ENCODE measurements around the gene RAB6B. TPM values are rescaled to one million over a fixed set of nuclear protein-coding genes. Genes with fewer than 3 reads are reported as not detected.

RAB6B gene
- total RNA-seq, 6 experiments from 2014 or later, result 0.09 to 0.60 (median 0.36) TPM

DNA sequence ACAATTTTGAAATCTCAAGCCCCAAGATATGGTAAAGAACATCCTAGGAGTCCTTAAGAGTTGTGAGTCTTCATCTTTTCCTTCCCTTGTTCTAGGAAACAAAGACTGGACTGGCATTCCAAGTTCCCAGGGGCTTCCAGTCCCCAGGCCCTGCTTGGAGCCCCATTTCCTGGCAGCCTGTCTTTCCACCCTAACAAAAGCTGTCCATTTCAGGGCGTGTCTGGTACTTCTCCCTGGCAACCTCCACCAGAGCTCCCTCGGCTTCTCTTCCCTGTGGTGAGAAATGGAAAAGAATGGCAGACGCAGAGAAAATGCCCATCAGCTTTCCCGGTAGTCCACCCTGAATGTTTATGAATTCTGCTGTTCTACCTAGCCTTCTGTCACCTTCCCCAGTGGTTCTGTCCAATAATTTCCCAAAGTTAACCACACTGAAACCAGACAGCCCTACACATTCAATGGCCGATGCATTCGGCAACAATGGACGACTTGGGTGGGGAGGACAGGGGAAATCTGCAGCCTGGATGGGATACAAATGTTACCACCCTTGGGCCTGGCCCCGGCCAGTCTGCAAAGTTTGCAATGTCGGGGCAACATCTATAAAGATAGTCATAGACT, 6.8 kb downstream of the RAB6B start:
- H3K27me3 ChIP-seq, result no peaks in the 10 kb centered on the region

DNA sequence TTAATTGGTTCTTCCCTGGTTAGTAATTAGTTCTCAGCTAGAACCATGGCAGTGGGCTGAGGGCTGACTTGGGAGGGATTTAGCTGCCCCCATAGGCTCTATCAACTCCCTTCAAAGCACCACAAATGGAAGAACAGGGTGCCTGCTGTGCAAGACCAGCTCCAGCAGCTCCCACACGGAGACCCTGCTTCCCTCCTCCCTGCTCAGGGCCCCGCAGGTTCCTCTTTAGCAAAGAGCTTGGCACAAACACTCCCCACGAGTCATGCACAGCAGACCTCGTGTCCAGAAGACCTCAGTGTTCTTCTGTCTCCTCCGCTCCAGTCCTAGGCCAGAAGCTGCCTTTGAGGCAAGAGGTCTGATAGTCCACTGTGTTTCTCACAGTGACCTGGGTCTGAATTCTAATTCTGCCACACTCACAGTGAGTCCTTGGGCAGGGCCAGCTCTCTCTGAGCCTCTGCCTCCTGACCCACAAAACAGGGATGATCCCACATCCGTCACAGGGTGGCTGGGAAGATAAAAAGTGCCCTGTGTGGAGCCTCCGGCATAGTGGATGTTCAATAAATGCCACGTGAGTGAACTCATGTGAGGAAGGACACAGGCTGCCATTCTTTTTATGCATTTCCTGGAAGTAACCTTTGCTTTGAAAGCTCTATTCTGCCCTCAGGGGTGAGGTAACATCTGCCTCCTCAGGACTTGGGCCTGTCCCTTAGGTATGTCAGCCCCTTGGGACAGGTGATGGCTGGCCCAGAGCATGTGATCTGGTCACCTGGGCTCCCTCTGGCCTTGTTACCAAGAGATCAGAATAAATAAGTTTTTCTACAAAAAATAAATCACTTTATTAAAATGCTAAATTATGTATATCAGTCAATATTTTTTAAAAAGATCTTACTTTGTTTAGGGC, 7.6 kb downstream of the RAB6B start:
- Histone ChIP-seq H3K4me3 (no peak overlapping the region), H3K27ac (no peak overlapping the region), H3K9me3 (no peaks in the 10 kb centered on the region), H3K27me3 (no peaks in the 10 kb centered on the region), H3K36me3 (no peaks in the 10 kb centered on the region), H3K4me1 (no peaks in the 10 kb centered on the region)
- no peak for TF ChIP-seq CTCF (IDR thresholded peaks at IDR 0.05)
- TF ChIP-seq POLR2A (IDR thresholded peaks at IDR 0.05), result no peak
- DNase-seq (no peak), ATAC-seq (no peak)
- WGBS (ENCODE audit: insufficient coverage, low coverage, low lambda C conversion rate, missing lambda C conversion rate), result 60% methylated on average over 6 of the region's 8 CpGs
- intact Hi-C loops (cut with DNase I), result no loop called here

More for the DNA sequence above, 6.8 kb downstream of the RAB6B start:
- Histone ChIP-seq H3K4me3 (no peak overlapping the region), H3K27ac (no peak overlapping the region), H3K4me1 (no peaks in the 10 kb centered on the region), H3K36me3 (no peaks in the 10 kb centered on the region), H3K9me3 (no peaks in the 10 kb centered on the region)
- WGBS (ENCODE audit: insufficient coverage, low coverage, low lambda C conversion rate, missing lambda C conversion rate), result 85% methylated on average over 8 of the region's 9 CpGs
- DNase-seq (no peak), ATAC-seq (no peak)
- no peak for TF ChIP-seq POLR2A (IDR thresholded peaks at IDR 0.05)
- no peak for TF ChIP-seq CTCF (IDR thresholded peaks at IDR 0.05)
- intact Hi-C loops (cut with DNase I), result no loop called here

- no peaks in the 10 kb centered on the region for H3K4me1 ChIP-seq
- no peaks in the 10 kb centered on the region for H3K27me3 ChIP-seq
- no peak overlapping the region for H3K27ac ChIP-seq
- intact Hi-C loops (cut with DNase I), result no loop called here
- 67% methylated on average over 3 of the region's 4 CpGs for WGBS (ENCODE audit: insufficient coverage, low coverage, low lambda C conversion rate, missing lambda C conversion rate)
- ATAC-seq (no peak), DNase-seq (no peak)
- H3K36me3 ChIP-seq, result no peaks in the 10 kb centered on the region
- no peak for TF ChIP-seq POLR2A (IDR thresholded peaks at IDR 0.05)
- no peak for TF ChIP-seq CTCF (IDR thresholded peaks at IDR 0.05)
- H3K9me3 ChIP-seq, result no peaks in the 10 kb centered on the region
- H3K4me3 ChIP-seq, result no peak overlapping the region
These were observed 8.4 kb downstream of the RAB6B start for GRCh38 chr3:133887074-133887802.

DNA sequence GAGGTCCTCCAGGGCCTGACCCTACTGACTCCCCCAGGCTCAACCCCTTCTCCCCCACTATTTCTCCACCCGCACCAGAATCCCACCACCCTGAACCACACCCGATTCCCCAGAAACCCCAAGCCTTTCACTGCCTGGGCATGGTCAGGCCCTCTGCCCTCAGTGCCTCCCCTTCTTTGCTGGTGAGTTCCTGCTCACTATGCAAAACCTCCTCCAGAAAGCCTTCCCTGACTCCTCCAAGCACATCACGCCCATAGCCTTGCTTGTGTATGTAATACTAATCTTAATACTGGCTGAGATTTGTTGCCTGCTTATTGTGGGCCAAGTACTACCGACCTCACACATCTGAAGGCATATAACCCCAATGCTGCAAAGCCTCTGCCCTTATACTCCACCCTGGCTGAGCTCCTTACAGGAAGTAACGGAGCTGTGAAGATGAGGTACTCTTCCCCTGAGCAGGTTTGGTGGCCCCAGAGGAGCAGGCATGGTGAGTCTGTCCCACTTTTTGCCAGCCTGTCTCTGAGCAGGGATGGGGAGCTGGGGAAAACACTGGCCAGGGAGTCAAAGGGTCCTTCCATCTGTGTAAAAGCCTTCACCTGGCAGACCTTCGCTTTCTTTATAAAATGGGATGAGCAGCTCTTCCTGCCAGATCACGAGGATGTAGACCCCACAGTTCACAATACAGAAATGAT, 9.5 kb downstream of the RAB6B start:
- Histone ChIP-seq H3K36me3 (no peaks in the 10 kb centered on the region), H3K27ac (no peak overlapping the region), H3K9me3 (no peaks in the 10 kb centered on the region), H3K27me3 (no peaks in the 10 kb centered on the region), H3K4me3 (no peak overlapping the region), H3K4me1 (no peaks in the 10 kb centered on the region)
- DNase-seq (no peak), ATAC-seq (no peak)
- intact Hi-C loops (cut with DNase I), result no loop called here
- WGBS (ENCODE audit: insufficient coverage, low coverage, low lambda C conversion rate, missing lambda C conversion rate), result 74% methylated on average over 3 of the region's 7 CpGs
- TF ChIP-seq CTCF (IDR thresholded peaks at IDR 0.05), result no peak
- no peak for TF ChIP-seq POLR2A (IDR thresholded peaks at IDR 0.05)

Measured in right lobe of liver (tissue), 6 donors.